ENCODE results near the gene PPIL6.

Gene PPIL6

DNA sequence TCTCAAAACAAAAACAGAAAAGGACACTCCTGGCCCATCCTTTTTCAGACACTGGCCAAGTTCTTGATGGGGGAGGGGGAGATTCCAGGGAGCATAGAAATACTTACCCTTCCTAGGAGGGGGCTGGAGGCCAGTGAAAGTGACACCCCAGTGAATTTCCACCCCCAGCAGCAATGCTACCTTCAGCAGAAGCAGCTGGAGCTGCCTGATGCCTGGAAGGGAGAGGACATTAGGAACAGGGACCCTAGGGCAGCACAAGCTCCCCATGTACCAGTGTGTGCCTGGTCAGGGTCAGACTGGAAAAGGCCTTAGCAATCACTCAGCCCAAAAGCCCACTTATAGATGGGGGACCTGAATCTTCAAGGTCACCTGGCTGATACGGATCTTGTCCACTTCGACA lies 12.7 kb upstream of the PPIL6 start:
- Histone ChIP-seq H3K36me3 (ENCODE audit: control insufficient read depth in 1 of 2, insufficient read depth in 2 of 2, low read length in 2 of 2) (peaks cover 32 to 39% of the 10 kb centered on the region in 2 experiments), H3K9me3 (ENCODE audit: insufficient read depth, low read depth, low read length) (peaks cover 1% of the 10 kb centered on the region), H3K9ac (ENCODE audit: low read length) (no peak overlapping the region), H3K27me3 (ENCODE audit: insufficient read depth, low read length) (no peaks in the 10 kb centered on the region), H3K18ac (ENCODE audit: low read length) (no peak overlapping the region), H3K4me2 (ENCODE audit: low read length) (no peak overlapping the region), H4K91ac (ENCODE audit: low read depth, low read length) (no peak overlapping the region), H2AFZ (ENCODE audit: insufficient read depth, low read length, poor library complexity) (no peak overlapping the region), H3K4me3 (ENCODE audit: low read depth, low read length) (no peak overlapping the region), H2AK5ac (ENCODE audit: low read length) (no peak overlapping the region), H4K8ac (ENCODE audit: low read depth, low read length) (no peak overlapping the region), H3K14ac (ENCODE audit: low read length) (no peak overlapping the region), H4K12ac (ENCODE audit: low read depth, low read length) (no peak overlapping the region), H3K79me1 (ENCODE audit: low read length) (peaks cover 9% of the 10 kb centered on the region), H2BK120ac (ENCODE audit: insufficient read depth, low read length, poor library complexity) (no peak overlapping the region), H2BK12ac (ENCODE audit: low read length) (no peak overlapping the region), H3K27ac (ENCODE audit: low read depth, low read length) (no peak overlapping the region), H3K79me2 (ENCODE audit: control insufficient read depth, insufficient read depth, low read length, poor library complexity) (peaks cover 7% of the 10 kb centered on the region), H2BK5ac (ENCODE audit: low read depth, low read length, poor library complexity) (no peak overlapping the region), H3K4me1 (ENCODE audit: control insufficient read depth in 1 of 2, insufficient read depth in 2 of 2, low read length in 2 of 2) (peaks cover 5 to 9% of the 10 kb centered on the region in 2 experiments), H3K23ac (ENCODE audit: low read length) (no peak overlapping the region), H3K4ac (ENCODE audit: low read depth, low read length) (no peak overlapping the region)
- WGBS (ENCODE audit: extremely low coverage, insufficient coverage, insufficient read length): no CpG with 5 or more reads among the region's 2 CpGs
- DNase-seq: no peak

GRCh38 chr6:109452181-109452580 lies 11.8 kb upstream of the PPIL6 start:
- peaks cover 5 to 9% of the 10 kb centered on the region in 2 experiments for H3K4me1 ChIP-seq (ENCODE audit: control insufficient read depth in 1 of 2, insufficient read depth in 2 of 2, low read length in 2 of 2)
- H2AFZ ChIP-seq (ENCODE audit: insufficient read depth, low read length, poor library complexity): no peak overlapping the region
- DNase-seq: no peak
- no peak overlapping the region for H3K14ac ChIP-seq (ENCODE audit: low read length)
- no peak overlapping the region for H4K91ac ChIP-seq (ENCODE audit: low read depth, low read length)
- H3K27ac ChIP-seq (ENCODE audit: low read depth, low read length): no peak overlapping the region
- WGBS (ENCODE audit: extremely low coverage, insufficient coverage, insufficient read length): no CpG with 5 or more reads among the region's 9 CpGs
- no peak overlapping the region for H3K23ac ChIP-seq (ENCODE audit: low read length)
- H2BK5ac ChIP-seq (ENCODE audit: low read depth, low read length, poor library complexity): no peak overlapping the region
- no peak overlapping the region for H3K4me2 ChIP-seq (ENCODE audit: low read length)
- H3K36me3 ChIP-seq (ENCODE audit: control insufficient read depth in 1 of 2, insufficient read depth in 2 of 2, low read length in 2 of 2): peaks cover 33 to 42% of the 10 kb centered on the region in 2 experiments
- peaks cover 1% of the 10 kb centered on the region for H3K9me3 ChIP-seq (ENCODE audit: insufficient read depth, low read depth, low read length)
- no peak overlapping the region for H3K18ac ChIP-seq (ENCODE audit: low read length)
- H3K9ac ChIP-seq (ENCODE audit: low read length): no peak overlapping the region
- no peak overlapping the region for H4K12ac ChIP-seq (ENCODE audit: low read depth, low read length)
- H3K27me3 ChIP-seq (ENCODE audit: insufficient read depth, low read length): no peaks in the 10 kb centered on the region
- H3K79me2 ChIP-seq (ENCODE audit: control insufficient read depth, insufficient read depth, low read length, poor library complexity): peaks cover 7% of the 10 kb centered on the region
- no peak overlapping the region for H3K4me3 ChIP-seq (ENCODE audit: low read depth, low read length)
- H2BK12ac ChIP-seq (ENCODE audit: low read length): no peak overlapping the region
- peaks cover 9% of the 10 kb centered on the region for H3K79me1 ChIP-seq (ENCODE audit: low read length)
- H4K8ac ChIP-seq (ENCODE audit: low read depth, low read length): no peak overlapping the region
- H2AK5ac ChIP-seq (ENCODE audit: low read length): no peak overlapping the region
- no peak overlapping the region for H3K4ac ChIP-seq (ENCODE audit: low read depth, low read length)
- H2BK120ac ChIP-seq (ENCODE audit: insufficient read depth, low read length, poor library complexity): no peak overlapping the region

GRCh38 chr6:109451376-109451775 lies 10.9 kb upstream of the PPIL6 start:
- Histone ChIP-seq H3K9me3 (ENCODE audit: insufficient read depth, low read depth, low read length) (peaks cover 1% of the 10 kb centered on the region), H3K14ac (ENCODE audit: low read length) (no peak overlapping the region), H3K9ac (ENCODE audit: low read length) (no peak overlapping the region), H3K79me1 (ENCODE audit: low read length) (peaks cover 9% of the 10 kb centered on the region), H3K18ac (ENCODE audit: low read length) (no peak overlapping the region), H4K12ac (ENCODE audit: low read depth, low read length) (no peak overlapping the region), H3K4me2 (ENCODE audit: low read length) (no peak overlapping the region), H2BK5ac (ENCODE audit: low read depth, low read length, poor library complexity) (no peak overlapping the region), H3K4me1 (ENCODE audit: control insufficient read depth in 1 of 2, insufficient read depth in 2 of 2, low read length in 2 of 2) (peaks cover 3 to 8% of the 10 kb centered on the region in 2 experiments), H2BK120ac (ENCODE audit: insufficient read depth, low read length, poor library complexity) (no peak overlapping the region), H3K36me3 (ENCODE audit: control insufficient read depth in 1 of 2, insufficient read depth in 2 of 2, low read length in 2 of 2) (peaks cover 40 to 50% of the 10 kb centered on the region in 2 experiments), H2BK12ac (ENCODE audit: low read length) (no peak overlapping the region), H3K23ac (ENCODE audit: low read length) (no peak overlapping the region), H3K4me3 (ENCODE audit: low read depth, low read length) (no peak overlapping the region), H3K27me3 (ENCODE audit: insufficient read depth, low read length) (no peaks in the 10 kb centered on the region), H3K4ac (ENCODE audit: low read depth, low read length) (no peak overlapping the region), H3K27ac (ENCODE audit: low read depth, low read length) (no peak overlapping the region), H4K91ac (ENCODE audit: low read depth, low read length) (no peak overlapping the region), H2AK5ac (ENCODE audit: low read length) (no peak overlapping the region), H2AFZ (ENCODE audit: insufficient read depth, low read length, poor library complexity) (no peak overlapping the region), H3K79me2 (ENCODE audit: control insufficient read depth, insufficient read depth, low read length, poor library complexity) (peaks cover 7% of the 10 kb centered on the region), H4K8ac (ENCODE audit: low read depth, low read length) (no peak overlapping the region)
- no peak for DNase-seq
- no CpG with 5 or more reads among the region's 7 CpGs for WGBS (ENCODE audit: extremely low coverage, insufficient coverage, insufficient read length)

DNA sequence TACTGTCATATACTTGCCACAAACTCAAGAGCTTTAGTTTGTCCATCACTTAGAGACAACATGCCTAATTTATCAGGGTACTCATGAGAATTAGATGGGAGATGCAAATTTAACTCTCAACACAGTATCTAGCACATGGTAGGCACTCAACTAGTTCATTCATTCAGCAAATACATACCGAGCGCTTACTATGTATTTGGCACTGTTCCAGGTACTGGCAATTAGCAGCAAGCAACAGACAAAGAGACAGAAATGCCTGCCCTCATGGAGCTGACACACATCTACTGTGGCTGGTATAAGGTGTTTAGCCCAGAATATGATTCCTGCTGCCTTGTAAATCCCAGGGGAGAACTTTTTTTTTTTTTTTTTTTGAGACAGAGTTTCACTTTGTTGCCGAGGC lies 10.4 kb upstream of the PPIL6 start:
- H4K12ac ChIP-seq (ENCODE audit: low read depth, low read length): no peak overlapping the region
- no CpG with 5 or more reads among the region's 3 CpGs for WGBS (ENCODE audit: extremely low coverage, insufficient coverage, insufficient read length)
- peaks cover 7% of the 10 kb centered on the region for H3K79me1 ChIP-seq (ENCODE audit: low read length)
- peaks cover 4% of the 10 kb centered on the region for H3K79me2 ChIP-seq (ENCODE audit: control insufficient read depth, insufficient read depth, low read length, poor library complexity)
- no peak overlapping the region for H2BK12ac ChIP-seq (ENCODE audit: low read length)
- H3K27me3 ChIP-seq (ENCODE audit: insufficient read depth, low read length): no peaks in the 10 kb centered on the region
- H3K4me2 ChIP-seq (ENCODE audit: low read length): no peak overlapping the region
- no peak overlapping the region for H2BK5ac ChIP-seq (ENCODE audit: low read depth, low read length, poor library complexity)
- H3K18ac ChIP-seq (ENCODE audit: low read length): no peak overlapping the region
- H3K4me3 ChIP-seq (ENCODE audit: low read depth, low read length): no peak overlapping the region
- H4K8ac ChIP-seq (ENCODE audit: low read depth, low read length): no peak overlapping the region
- H4K91ac ChIP-seq (ENCODE audit: low read depth, low read length): no peak overlapping the region
- no peak overlapping the region for H3K4ac ChIP-seq (ENCODE audit: low read depth, low read length)
- H3K9ac ChIP-seq (ENCODE audit: low read length): no peak overlapping the region
- H2AFZ ChIP-seq (ENCODE audit: insufficient read depth, low read length, poor library complexity): no peak overlapping the region
- peaks cover 0 to 3% of the 10 kb centered on the region in 2 experiments for H3K4me1 ChIP-seq (ENCODE audit: control insufficient read depth in 1 of 2, insufficient read depth in 2 of 2, low read length in 2 of 2)
- H3K9me3 ChIP-seq (ENCODE audit: insufficient read depth, low read depth, low read length): no peaks in the 10 kb centered on the region
- H2BK120ac ChIP-seq (ENCODE audit: insufficient read depth, low read length, poor library complexity): no peak overlapping the region
- no peak overlapping the region for H2AK5ac ChIP-seq (ENCODE audit: low read length)
- no peak overlapping the region for H3K27ac ChIP-seq (ENCODE audit: low read depth, low read length)
- no peak overlapping the region for H3K14ac ChIP-seq (ENCODE audit: low read length)
- no peak overlapping the region for H3K23ac ChIP-seq (ENCODE audit: low read length)
- DNase-seq: no peak
- peaks cover 46 to 56% of the 10 kb centered on the region in 2 experiments for H3K36me3 ChIP-seq (ENCODE audit: control insufficient read depth in 1 of 2, insufficient read depth in 2 of 2, low read length in 2 of 2)
